Testis (tissue), 2 donors: Measurements from ENCODE around the gene MGAT5B.

Experiments used
- CTCF ChIP-seq, 3 experiments: fragments of 450-650 bp in 2 of 3; fragments of 200-600 bp in 1 of 3; sonication (generic) in 1 of 3; IDR thresholded peaks; one replicate each; pipeline ENCODE4 v1.5.1; 2016 to 2019; ENCODE audit warnings: antibody characterized with exemption in 3 of 3, mild to moderate bottlenecking in 2 of 3, moderate library complexity in 1 of 3
- POLR2A ChIP-seq: fragments of 450-650 bp; IDR thresholded peaks from one replicate; pipeline ENCODE4 v1.6.1; 2017; ENCODE audit warnings: antibody characterized with exemption, mild to moderate bottlenecking, moderate library complexity

- TF ChIP-seq POLR2A: no peak
- no peak for TF ChIP-seq CTCF (IDR thresholded peaks at IDR 0.05)
These were observed 126.0 kb downstream of the MGAT5B start for GRCh38 chr17:76994237-76994637.
